Right forelimb (tissue), 1 donor: ENCODE measurements around the gene MTA1.
A peak's percentile ranks its signal among the peaks of the same experiment; 100 is the strongest.

Source experiments
- DNase-seq: peaks from one replicate; pipeline ENCODE4 v3.0.0-alpha.2; 2018

The MTA1 gene

GRCh38 chr14:105419195-105420091 lies at the start of gene MTA1:
TSS of gene MTA1 (plus strand) at chr14:105419827. CDS start at chr14:105420036, 209 bp downstream.
- DNase-seq = peak; percentile 53

- no peak for DNase-seq
These were observed 45.2 kb upstream of the MTA1 start for GRCh38 chr14:105374389-105374788.

GRCh38 chr14:105375635-105376057 lies 44.0 kb upstream of the MTA1 start:
- DNase-seq = no peak

GRCh38 chr14:105376521-105377440 lies 42.8 kb upstream of the MTA1 start:
- no peak for DNase-seq

GRCh38 chr14:105377555-105378182 lies 42.0 kb upstream of the MTA1 start:
- DNase-seq = no peak

GRCh38 chr14:105378199-105378598 lies 41.4 kb upstream of the MTA1 start:
- DNase-seq = no peak

GRCh38 chr14:105378873-105379685 lies 40.5 kb upstream of the MTA1 start:
- DNase-seq = no peak

GRCh38 chr14:105379946-105380345 lies 39.7 kb upstream of the MTA1 start:
- no peak for DNase-seq

GRCh38 chr14:105380756-105381155 lies 38.9 kb upstream of the MTA1 start:
- no peak for DNase-seq

- no peak for DNase-seq
These were observed 37.9 kb upstream of the MTA1 start for GRCh38 chr14:105381446-105382342.

GRCh38 chr14:105382343-105383082 lies 37.1 kb upstream of the MTA1 start:
- no peak for DNase-seq

GRCh38 chr14:105383083-105383730 lies 36.4 kb upstream of the MTA1 start:
- no peak for DNase-seq

- DNase-seq = no peak
These were observed 35.5 kb upstream of the MTA1 start for GRCh38 chr14:105384041-105384557.

- no peak for DNase-seq
These were observed 34.9 kb upstream of the MTA1 start for GRCh38 chr14:105384605-105385321.

- DNase-seq = no peak
These were observed 34.3 kb upstream of the MTA1 start for GRCh38 chr14:105385322-105385637.

- no peak for DNase-seq
These were observed 33.8 kb upstream of the MTA1 start for GRCh38 chr14:105385698-105386365.

GRCh38 chr14:105386581-105387529 lies 32.8 kb upstream of the MTA1 start:
- no peak for DNase-seq
